Endodermal cell (in vitro differentiated cells): Measurements from ENCODE around the gene PRRC2A. TPM values are rescaled to one million over a fixed set of nuclear protein-coding genes. Genes with fewer than 3 reads are reported as not detected.

Source experiments
- DNase-seq: peaks from one replicate; pipeline ENCODE4 v3.0.0-alpha.2; 2017
- H3K27ac ChIP-seq: 2 replicates; pipeline ENCODE4 v1.5.1; 2013; ENCODE audit warnings: mild to moderate bottlenecking, low read depth, low read length, moderate library complexity
- H3K27me3 ChIP-seq: 2 replicates; pipeline ENCODE4 v1.6.1; 2013; ENCODE audit warnings: mild to moderate bottlenecking, low read length, moderate library complexity; ENCODE audit not compliant: insufficient read depth, control insufficient read depth, poor library complexity, severe bottlenecking
- H3K36me3 ChIP-seq: 2 replicates; pipeline ENCODE4 v1.7.0; 2013; ENCODE audit warnings: mild to moderate bottlenecking, low read length, moderate library complexity; ENCODE audit not compliant: control insufficient read depth, insufficient read depth
- H3K4me1 ChIP-seq: one replicate; pipeline ENCODE4 v1.7.0; 2013; ENCODE audit warnings: low read length; ENCODE audit not compliant: control insufficient read depth, insufficient read depth
- H3K4me3 ChIP-seq: 2 replicates; pipeline ENCODE4 v1.5.1; 2013; ENCODE audit warnings: mild to moderate bottlenecking, low read length, moderate library complexity
- H3K9ac ChIP-seq: 2 replicates; pipeline ENCODE4 v1.6.1; 2013; ENCODE audit warnings: mild to moderate bottlenecking, low read length, moderate library complexity; ENCODE audit not compliant: poor library complexity, severe bottlenecking; ENCODE audit errors: extremely low read depth
- H3K9me3 ChIP-seq: 2 replicates; pipeline ENCODE4 v1.6.1; 2013; ENCODE audit warnings: mild to moderate bottlenecking, low read length, moderate library complexity; ENCODE audit not compliant: control insufficient read depth
- H3K27ac Mint-ChIP-seq: 2 replicates; pipeline ENCODE4 v1.8.0; 2020; ENCODE audit warnings: mixed read lengths
- H3K27me3 Mint-ChIP-seq: 2 replicates; pipeline ENCODE4 v1.8.0; 2021; ENCODE audit warnings: mild to moderate bottlenecking, mixed read lengths; ENCODE audit not compliant: insufficient read depth
- H3K36me3 Mint-ChIP-seq: 2 replicates; pipeline ENCODE4 v1.8.0; 2020; ENCODE audit warnings: low read depth, mixed read lengths
- H3K4me1 Mint-ChIP-seq: 2 replicates; pipeline ENCODE4 v1.8.0; 2020; ENCODE audit warnings: mixed read lengths
- H3K4me3 Mint-ChIP-seq: 2 replicates; pipeline ENCODE4 v1.8.0; 2020; ENCODE audit warnings: mild to moderate bottlenecking, moderate library complexity, mixed read lengths
- H3K9me3 Mint-ChIP-seq: 2 replicates; pipeline ENCODE4 v1.8.0; 2020; ENCODE audit warnings: mild to moderate bottlenecking, mixed read lengths
- WGBS, 2 experiments: methylation state at CpG; one replicate each; pipeline versions ENCODE4 v1.1.5 to v1.1.7; 2013; ENCODE audit warnings: missing lambda C conversion rate in 2 of 2, mixed read lengths in 1 of 2; ENCODE audit not compliant: insufficient coverage in 1 of 2, insufficient read length in 1 of 2; 5-methylcytosine and 5-hydroxymethylcytosine counted together
- total RNA-seq, 2 donors: library from RNA; stranded (reverse); fragmentation: NEBNext Ultra II Directional in 1 of 2; extraction: Animal tissue kit (Norgen Biotek cat#: 25700) in 1 of 2; gene quantifications; 2 replicates in 1 of 2; 3 replicates in 1 of 2; pipeline ENCODE4 v1.2.1, GENCODE V29; 2021
- TF ChIP-seq, protein P1 (sequence below): fragments of 200-600 bp; sonication (generic); conservative IDR thresholded peaks from 2 replicates; pipeline ENCODE4 v1.5.0; 2021; ENCODE audit warnings: antibody characterized with exemption, mild to moderate bottlenecking

The PRRC2A gene
- total RNA-seq, 2 donors from 2014 or later, result 329 to 330 TPM

DNA sequence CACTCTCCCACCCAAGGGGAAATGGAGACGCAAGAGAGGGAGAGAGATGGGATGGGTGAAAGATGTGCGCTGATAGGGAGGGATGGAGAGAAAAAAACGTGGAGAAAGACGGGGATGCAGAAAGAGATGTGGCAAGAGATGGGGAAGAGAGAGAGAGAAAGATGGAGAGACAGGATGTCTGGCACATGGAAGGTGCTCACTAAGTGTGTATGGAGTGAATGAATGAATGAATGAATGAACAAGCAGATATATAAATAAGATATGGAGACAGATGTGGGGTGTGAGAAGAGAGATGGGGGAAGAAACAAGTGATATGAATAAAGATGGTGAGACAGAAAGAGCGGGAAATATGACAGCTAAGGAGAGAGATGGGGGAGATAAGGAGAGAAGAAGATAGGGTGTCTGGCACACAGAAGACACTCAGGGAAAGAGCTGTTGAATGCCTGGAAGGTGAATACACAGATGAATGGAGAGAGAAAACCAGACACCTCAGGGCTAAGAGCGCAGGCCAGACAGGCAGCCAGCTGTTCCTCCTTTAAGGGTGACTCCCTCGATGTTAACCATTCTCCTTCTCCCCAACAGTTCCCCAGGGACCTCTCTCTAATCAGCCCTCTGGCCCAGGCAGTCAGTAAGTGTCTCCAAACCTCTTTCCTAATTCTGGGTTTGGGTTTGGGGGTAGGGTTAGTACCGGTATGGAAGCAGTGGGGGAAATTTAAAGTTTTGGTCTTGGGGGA lies 44.4 kb upstream of the PRRC2A start:
- Histone ChIP-seq H3K4me3 (no peak overlapping the region), H3K27me3 (peaks cover 5% of the 10 kb centered on the region), H3K4me1 (peaks cover 6% of the 10 kb centered on the region), H3K27ac (no peak overlapping the region), H3K36me3 (no peaks in the 10 kb centered on the region), H3K9me3 (no peaks in the 10 kb centered on the region), H3K9ac (no peak overlapping the region)
- Mint-ChIP-seq H3K36me3 (no peaks in the 10 kb centered on the region), H3K27ac (no peak overlapping the region), H3K9me3 (no peaks in the 10 kb centered on the region), H3K27me3 (peaks cover 39% of the 10 kb centered on the region), H3K4me1 (peaks cover 11% of the 10 kb centered on the region), H3K4me3 (no peak overlapping the region)
- TF ChIP-seq, protein P1, sequence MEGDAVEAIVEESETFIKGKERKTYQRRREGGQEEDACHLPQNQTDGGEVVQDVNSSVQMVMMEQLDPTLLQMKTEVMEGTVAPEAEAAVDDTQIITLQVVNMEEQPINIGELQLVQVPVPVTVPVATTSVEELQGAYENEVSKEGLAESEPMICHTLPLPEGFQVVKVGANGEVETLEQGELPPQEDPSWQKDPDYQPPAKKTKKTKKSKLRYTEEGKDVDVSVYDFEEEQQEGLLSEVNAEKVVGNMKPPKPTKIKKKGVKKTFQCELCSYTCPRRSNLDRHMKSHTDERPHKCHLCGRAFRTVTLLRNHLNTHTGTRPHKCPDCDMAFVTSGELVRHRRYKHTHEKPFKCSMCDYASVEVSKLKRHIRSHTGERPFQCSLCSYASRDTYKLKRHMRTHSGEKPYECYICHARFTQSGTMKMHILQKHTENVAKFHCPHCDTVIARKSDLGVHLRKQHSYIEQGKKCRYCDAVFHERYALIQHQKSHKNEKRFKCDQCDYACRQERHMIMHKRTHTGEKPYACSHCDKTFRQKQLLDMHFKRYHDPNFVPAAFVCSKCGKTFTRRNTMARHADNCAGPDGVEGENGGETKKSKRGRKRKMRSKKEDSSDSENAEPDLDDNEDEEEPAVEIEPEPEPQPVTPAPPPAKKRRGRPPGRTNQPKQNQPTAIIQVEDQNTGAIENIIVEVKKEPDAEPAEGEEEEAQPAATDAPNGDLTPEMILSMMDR, result no peak
- DNase-seq, result no peak
- WGBS, 2 experiments, result 89 to 92% methylated on average over 5 to 8 of the region's 8 CpGs

DNA sequence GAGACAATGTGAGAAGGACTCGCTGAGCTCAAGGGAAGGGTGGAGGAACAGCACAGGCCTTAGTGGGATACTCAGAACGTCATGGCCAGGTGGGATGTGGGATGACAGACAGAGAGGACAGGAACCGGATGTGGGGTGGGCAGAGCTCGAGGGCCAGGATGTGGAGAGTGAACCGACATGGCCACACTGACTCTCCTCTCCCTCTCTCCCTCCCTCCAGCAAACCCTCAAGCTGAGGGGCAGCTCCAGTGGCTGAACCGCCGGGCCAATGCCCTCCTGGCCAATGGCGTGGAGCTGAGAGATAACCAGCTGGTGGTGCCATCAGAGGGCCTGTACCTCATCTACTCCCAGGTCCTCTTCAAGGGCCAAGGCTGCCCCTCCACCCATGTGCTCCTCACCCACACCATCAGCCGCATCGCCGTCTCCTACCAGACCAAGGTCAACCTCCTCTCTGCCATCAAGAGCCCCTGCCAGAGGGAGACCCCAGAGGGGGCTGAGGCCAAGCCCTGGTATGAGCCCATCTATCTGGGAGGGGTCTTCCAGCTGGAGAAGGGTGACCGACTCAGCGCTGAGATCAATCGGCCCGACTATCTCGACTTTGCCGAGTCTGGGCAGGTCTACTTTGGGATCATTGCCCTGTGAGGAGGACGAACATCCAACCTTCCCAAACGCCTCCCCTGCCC lies 43.5 kb upstream of the PRRC2A start:
- no peak overlapping the region for H3K27ac Mint-ChIP-seq
- peaks cover 20% of the 10 kb centered on the region for H3K4me1 Mint-ChIP-seq
- H3K9me3 ChIP-seq, result no peaks in the 10 kb centered on the region
- no peak overlapping the region for H3K27ac ChIP-seq
- no peak overlapping the region for H3K9ac ChIP-seq
- H3K27me3 Mint-ChIP-seq, result peaks cover 45% of the 10 kb centered on the region
- 95 to 100% methylated on average over 3 to 19 of the region's 19 CpGs for WGBS, 2 experiments
- TF ChIP-seq, protein P1, result no peak
- H3K4me3 Mint-ChIP-seq, result no peak overlapping the region
- peaks cover 6% of the 10 kb centered on the region for H3K4me1 ChIP-seq
- peaks cover 5% of the 10 kb centered on the region for H3K27me3 ChIP-seq
- no peaks in the 10 kb centered on the region for H3K36me3 ChIP-seq
- H3K4me3 ChIP-seq, result no peak overlapping the region
- H3K9me3 Mint-ChIP-seq, result no peaks in the 10 kb centered on the region
- DNase-seq, result peak; percentile 39
- H3K36me3 Mint-ChIP-seq, result no peaks in the 10 kb centered on the region

DNA sequence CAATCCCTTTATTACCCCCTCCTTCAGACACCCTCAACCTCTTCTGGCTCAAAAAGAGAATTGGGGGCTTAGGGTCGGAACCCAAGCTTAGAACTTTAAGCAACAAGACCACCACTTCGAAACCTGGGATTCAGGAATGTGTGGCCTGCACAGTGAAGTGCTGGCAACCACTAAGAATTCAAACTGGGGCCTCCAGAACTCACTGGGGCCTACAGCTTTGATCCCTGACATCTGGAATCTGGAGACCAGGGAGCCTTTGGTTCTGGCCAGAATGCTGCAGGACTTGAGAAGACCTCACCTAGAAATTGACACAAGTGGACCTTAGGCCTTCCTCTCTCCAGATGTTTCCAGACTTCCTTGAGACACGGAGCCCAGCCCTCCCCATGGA lies 42.9 kb upstream of the PRRC2A start:
- Mint-ChIP-seq H3K4me1 (peaks cover 20% of the 10 kb centered on the region), H3K4me3 (no peak overlapping the region)
- 88 to 100% methylated on average over 1 to 2 of the region's 3 CpGs for WGBS, 2 experiments

More for the DNA sequence above, 42.9 kb upstream of the PRRC2A start:
- H3K9me3 Mint-ChIP-seq, result no peaks in the 10 kb centered on the region
- H3K27ac ChIP-seq, result no peak overlapping the region
- peaks cover 47% of the 10 kb centered on the region for H3K27me3 Mint-ChIP-seq
- peaks cover 6% of the 10 kb centered on the region for H3K4me1 ChIP-seq
- TF ChIP-seq, protein P1, result no peak
- no peaks in the 10 kb centered on the region for H3K36me3 ChIP-seq
- no peaks in the 10 kb centered on the region for H3K9me3 ChIP-seq
- no peak overlapping the region for H3K4me3 ChIP-seq
- no peak overlapping the region for H3K27ac Mint-ChIP-seq
- H3K36me3 Mint-ChIP-seq, result no peaks in the 10 kb centered on the region
- no peak overlapping the region for H3K9ac ChIP-seq
- peaks cover 5% of the 10 kb centered on the region for H3K27me3 ChIP-seq
- peak; percentile 38 for DNase-seq
